ENCODE data around the gene TNP2. TPM values are rescaled to one million over a fixed set of nuclear protein-coding genes. Genes with fewer than 3 reads are reported as not detected.

Gene TNP2
- total RNA-seq, 1 donor: not detected

- no peaks in the 10 kb centered on the region for H3K9me3 ChIP-seq (ENCODE audit: low read depth, low read length)
- peaks cover 1% of the 10 kb centered on the region for H3K27me3 ChIP-seq (ENCODE audit: insufficient read depth, low read length)
- H3K4me1 ChIP-seq (ENCODE audit: insufficient read depth, low read length): peaks cover 32% of the 10 kb centered on the region
- no peak overlapping the region for H3K4me3 ChIP-seq (ENCODE audit: low read length)
These were observed 19.7 kb downstream of the TNP2 start for GRCh38 chr16:11249233-11250061.

GRCh38 chr16:11248133-11248532 lies 21.0 kb downstream of the TNP2 start:
- no peak overlapping the region for H3K4me3 ChIP-seq (ENCODE audit: low read length)
- H3K27me3 ChIP-seq (ENCODE audit: insufficient read depth, low read length): no peaks in the 10 kb centered on the region
- H3K4me1 ChIP-seq (ENCODE audit: insufficient read depth, low read length): peaks cover 19% of the 10 kb centered on the region
- H3K9me3 ChIP-seq (ENCODE audit: low read depth, low read length): no peaks in the 10 kb centered on the region

GRCh38 chr16:11245988-11246387 lies 23.1 kb downstream of the TNP2 start:
- Histone ChIP-seq H3K27me3 (ENCODE audit: insufficient read depth, low read length) (no peaks in the 10 kb centered on the region), H3K9me3 (ENCODE audit: low read depth, low read length) (no peaks in the 10 kb centered on the region), H3K4me1 (ENCODE audit: insufficient read depth, low read length) (peaks cover 3% of the 10 kb centered on the region), H3K4me3 (ENCODE audit: low read length) (no peak overlapping the region)

- no peaks in the 10 kb centered on the region for H3K9me3 ChIP-seq (ENCODE audit: low read depth, low read length)
- no peak overlapping the region for H3K4me3 ChIP-seq (ENCODE audit: low read length)
- no peaks in the 10 kb centered on the region for H3K27me3 ChIP-seq (ENCODE audit: insufficient read depth, low read length)
- peaks cover 10% of the 10 kb centered on the region for H3K4me1 ChIP-seq (ENCODE audit: insufficient read depth, low read length)
These were observed 23.8 kb downstream of the TNP2 start for GRCh38 chr16:11245222-11245737.

GRCh38 chr16:11242658-11243057 lies 26.5 kb downstream of the TNP2 start:
- Histone ChIP-seq H3K27me3 (ENCODE audit: insufficient read depth, low read length) (no peaks in the 10 kb centered on the region), H3K4me1 (ENCODE audit: insufficient read depth, low read length) (peaks cover 10% of the 10 kb centered on the region), H3K9me3 (ENCODE audit: low read depth, low read length) (no peaks in the 10 kb centered on the region), H3K4me3 (ENCODE audit: low read length) (no peak overlapping the region)

DNA sequence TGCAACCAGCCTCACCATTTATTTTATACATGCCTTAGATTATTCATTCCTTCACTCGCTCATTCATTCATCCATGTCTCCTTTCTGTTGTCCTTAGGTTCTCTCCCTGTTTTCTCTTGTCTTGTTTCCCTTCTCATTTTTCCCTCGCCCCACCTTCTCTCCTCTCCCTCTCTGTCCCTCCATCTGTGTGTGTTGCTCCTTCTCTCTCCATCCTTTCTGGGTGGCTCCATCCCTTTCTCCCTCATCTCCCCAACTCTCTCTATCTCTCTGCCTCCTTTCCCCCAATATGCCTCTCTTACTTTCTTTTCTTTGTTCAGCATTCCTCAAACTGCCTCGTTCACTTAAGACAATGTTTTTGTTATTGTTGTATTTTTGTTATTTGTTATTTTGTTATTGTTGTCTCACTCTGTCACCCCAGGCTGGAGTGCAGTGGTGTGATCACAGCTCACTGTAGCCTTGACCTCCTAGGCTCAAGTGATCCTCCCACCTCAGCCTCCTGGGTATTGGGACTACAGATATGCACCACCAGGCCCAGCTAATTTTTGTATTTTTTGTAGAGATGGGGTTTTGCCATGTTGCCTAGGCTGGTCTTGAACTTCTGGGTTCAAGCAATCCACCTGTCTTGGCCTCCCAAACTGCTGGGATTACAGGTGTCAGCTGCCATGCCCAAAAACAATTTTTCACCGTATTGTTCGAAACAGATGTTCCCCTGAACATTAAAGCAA lies 27.5 kb downstream of the TNP2 start:
- Histone ChIP-seq H3K9me3 (ENCODE audit: low read depth, low read length) (no peaks in the 10 kb centered on the region), H3K4me1 (ENCODE audit: insufficient read depth, low read length) (peaks cover 16% of the 10 kb centered on the region), H3K27me3 (ENCODE audit: insufficient read depth, low read length) (no peaks in the 10 kb centered on the region), H3K4me3 (ENCODE audit: low read length) (no peak overlapping the region)

DNA sequence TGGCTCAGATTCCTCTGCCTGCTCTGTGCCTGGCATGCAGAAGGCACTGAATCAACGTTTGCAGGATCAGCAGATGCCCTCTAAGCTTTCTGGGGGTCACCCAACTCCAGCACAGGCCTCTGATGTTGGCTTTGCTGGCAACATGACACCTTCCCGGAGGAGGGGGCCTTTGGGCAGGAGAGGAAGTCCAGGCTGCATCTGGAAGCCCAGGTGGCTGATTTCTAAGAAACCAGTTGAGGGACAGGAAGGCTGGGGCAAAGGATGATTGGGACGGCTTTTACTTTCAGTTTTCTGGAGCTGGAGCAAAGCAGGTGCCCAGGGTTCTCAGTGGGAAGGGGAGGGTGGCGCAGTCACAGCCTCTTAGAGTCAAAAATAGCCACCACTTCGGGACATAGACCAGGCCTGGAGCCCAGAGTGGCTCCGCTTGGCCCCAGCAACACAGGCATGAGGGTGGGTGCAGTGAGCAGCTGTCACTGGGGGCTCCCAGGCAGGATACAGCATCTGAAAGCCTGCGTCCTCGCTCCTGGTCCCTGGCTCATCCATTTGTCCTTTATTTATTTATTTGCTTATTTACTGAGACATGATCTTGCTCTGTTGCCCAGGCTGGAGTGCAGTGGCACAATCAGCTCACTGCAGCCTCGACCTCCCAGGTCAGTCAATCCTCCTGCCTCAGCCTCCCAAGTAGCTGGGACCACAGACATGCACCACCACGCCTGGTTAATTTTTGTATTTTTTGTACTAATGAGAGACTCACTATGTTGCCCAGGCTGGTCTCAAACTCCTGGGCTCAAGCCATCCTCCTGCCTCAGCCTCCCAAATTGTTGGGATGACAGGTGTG lies 28.3 kb downstream of the TNP2 start:
- Histone ChIP-seq H3K9me3 (ENCODE audit: low read depth, low read length) (no peaks in the 10 kb centered on the region), H3K4me1 (ENCODE audit: insufficient read depth, low read length) (peaks cover 17% of the 10 kb centered on the region), H3K27me3 (ENCODE audit: insufficient read depth, low read length) (no peaks in the 10 kb centered on the region), H3K4me3 (ENCODE audit: low read length) (no peak overlapping the region)

DNA sequence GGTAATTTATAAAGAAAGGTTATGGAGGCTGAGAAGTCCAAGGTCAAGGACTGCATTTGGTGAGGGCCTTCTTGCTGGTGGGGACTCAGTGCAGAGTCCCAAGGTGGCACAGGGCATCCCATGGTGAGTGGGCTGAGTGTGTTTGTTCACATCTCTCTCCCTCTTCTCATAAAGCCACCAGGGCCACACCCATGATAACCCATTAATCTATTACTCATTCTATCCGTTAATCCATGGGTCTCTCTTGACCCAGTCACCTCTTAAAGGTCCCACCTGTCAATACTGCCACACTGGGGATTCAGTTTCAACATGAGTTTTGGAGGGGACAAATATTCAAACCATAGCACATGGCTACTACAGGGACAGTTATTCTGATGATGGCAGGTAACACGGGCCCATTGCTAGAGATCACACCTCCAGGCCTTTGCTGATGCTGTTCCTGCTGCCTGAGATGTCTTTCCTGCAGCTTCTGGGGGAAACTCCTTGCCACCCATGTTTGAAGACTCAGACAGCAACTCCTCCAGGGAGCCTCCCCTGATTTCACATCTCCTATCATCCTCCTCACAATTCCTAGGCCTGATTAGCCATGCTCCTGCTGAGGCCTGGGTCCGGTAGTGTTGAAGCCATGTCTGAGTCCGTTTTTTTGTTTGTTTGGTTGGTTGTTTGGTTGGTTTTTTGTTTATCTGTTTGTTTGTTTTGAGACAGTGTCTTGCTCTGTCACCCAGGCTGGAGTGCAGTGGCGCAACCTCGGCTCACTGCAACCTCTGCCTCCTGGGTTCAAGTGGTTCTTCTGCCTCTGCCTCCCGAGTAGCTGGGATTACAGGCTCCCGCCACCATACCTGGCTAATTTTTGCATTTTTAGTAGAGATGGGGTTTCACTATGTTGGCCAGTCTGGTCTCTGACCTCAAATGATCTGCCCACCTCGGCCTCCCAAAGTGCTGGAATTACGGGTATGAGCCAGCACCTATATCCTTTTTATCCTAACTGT lies 29.2 kb downstream of the TNP2 start:
- H3K4me3 ChIP-seq (ENCODE audit: low read length): no peak overlapping the region
- H3K27me3 ChIP-seq (ENCODE audit: insufficient read depth, low read length): no peaks in the 10 kb centered on the region
- H3K4me1 ChIP-seq (ENCODE audit: insufficient read depth, low read length): peaks cover 26% of the 10 kb centered on the region
- no peaks in the 10 kb centered on the region for H3K9me3 ChIP-seq (ENCODE audit: low read depth, low read length)

DNA sequence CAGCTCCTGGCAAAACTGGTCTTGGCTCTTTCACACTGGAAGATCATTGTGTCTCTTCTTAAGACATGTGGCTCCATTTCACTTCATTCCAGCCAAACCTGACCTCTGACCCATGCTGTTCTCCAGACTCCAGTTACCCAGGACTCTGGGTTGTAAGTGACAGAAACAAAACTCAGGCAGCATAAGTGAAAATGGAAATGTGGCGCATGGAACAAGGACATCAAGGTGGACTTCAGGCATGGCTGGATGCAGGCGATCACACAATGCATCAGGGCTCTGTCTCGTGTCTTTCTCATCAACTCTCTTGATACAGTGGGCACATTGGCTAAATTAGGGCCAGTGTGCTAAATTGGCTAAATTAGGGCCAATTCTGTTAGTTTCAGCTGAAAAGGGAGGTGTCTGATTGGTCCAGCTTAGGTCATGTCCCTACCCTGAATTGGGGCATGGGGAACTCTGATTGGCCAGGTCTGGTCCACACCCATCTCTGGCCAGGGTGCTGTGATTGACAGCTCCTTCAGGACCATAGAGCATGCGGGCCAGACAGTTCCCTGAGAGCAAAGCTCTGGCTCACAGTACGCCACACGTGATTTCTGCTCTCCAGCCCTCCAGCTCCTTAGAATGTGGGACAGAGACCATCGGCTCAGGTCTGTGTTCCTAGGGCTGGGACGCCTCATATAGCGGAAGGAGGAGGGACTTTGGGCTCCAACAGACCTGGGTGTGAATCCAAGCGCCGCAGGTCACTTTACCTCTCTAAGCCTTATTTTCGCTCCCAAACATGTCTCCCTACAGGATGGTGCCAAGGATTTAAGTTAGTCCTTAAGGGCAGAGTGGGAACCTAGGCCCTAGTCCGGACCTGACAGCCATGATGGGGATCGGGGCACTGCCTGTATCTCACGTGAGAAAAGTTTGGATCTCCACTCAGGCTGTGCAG lies 30.6 kb downstream of the TNP2 start:
- Histone ChIP-seq H3K27me3 (ENCODE audit: insufficient read depth, low read length) (no peaks in the 10 kb centered on the region), H3K4me1 (ENCODE audit: insufficient read depth, low read length) (peaks cover 40% of the 10 kb centered on the region), H3K9me3 (ENCODE audit: low read depth, low read length) (no peaks in the 10 kb centered on the region), H3K4me3 (ENCODE audit: low read length) (no peak overlapping the region)

DNA sequence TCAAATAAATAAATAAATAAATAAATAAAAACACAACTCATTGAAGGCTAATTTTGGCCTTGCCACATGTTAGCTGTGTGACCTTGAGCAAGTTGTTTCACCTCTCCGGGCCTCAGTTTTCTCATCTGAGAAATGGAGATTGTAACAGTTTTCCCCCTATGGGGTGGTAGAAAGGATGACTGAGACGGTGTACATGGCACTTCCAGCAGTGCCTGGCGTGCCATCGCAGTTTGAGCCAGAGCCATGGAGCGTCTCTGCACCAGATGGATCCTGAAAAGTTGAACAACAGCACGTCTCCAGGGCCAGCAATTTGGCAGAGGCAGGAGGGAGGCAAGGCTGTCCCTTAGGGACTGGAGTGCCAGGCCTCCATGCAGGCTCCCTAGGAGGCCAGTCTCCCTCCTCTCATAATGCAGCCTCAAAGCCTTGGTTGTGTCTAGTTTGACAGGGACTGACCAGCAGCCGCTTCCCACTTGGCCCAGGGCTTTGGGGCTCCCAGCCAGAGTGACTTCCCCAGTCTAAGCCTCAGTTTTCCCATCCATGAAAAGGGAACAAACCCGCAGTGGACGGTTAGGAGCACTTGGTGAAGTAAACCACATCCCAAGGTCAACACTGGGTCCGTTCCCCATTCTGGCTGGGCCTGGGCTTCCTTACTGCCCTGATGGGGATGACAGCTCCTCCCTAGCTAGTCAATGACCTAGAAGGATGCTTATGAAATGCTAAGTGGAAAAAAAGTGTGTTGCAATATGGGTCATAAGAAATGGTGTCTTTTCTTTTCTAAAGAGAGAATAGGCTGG lies 32.5 kb downstream of the TNP2 start:
- H3K27me3 ChIP-seq (ENCODE audit: insufficient read depth, low read length): no peaks in the 10 kb centered on the region
- H3K4me1 ChIP-seq (ENCODE audit: insufficient read depth, low read length): peaks cover 57% of the 10 kb centered on the region
- no peak overlapping the region for H3K4me3 ChIP-seq (ENCODE audit: low read length)
- no peaks in the 10 kb centered on the region for H3K9me3 ChIP-seq (ENCODE audit: low read depth, low read length)

- no peak overlapping the region for H3K4me3 ChIP-seq (ENCODE audit: low read length)
- H3K27me3 ChIP-seq (ENCODE audit: insufficient read depth, low read length): no peaks in the 10 kb centered on the region
- H3K9me3 ChIP-seq (ENCODE audit: low read depth, low read length): no peaks in the 10 kb centered on the region
- H3K4me1 ChIP-seq (ENCODE audit: insufficient read depth, low read length): peaks cover 56% of the 10 kb centered on the region
These were observed 33.5 kb downstream of the TNP2 start for GRCh38 chr16:11235703-11235991.

GRCh38 chr16:11234884-11235702 lies 34.0 kb downstream of the TNP2 start:
- H3K4me1 ChIP-seq (ENCODE audit: insufficient read depth, low read length): peaks cover 53% of the 10 kb centered on the region
- no peaks in the 10 kb centered on the region for H3K27me3 ChIP-seq (ENCODE audit: insufficient read depth, low read length)

More at GRCh38 chr16:11234884-11235702, 34.0 kb downstream of the TNP2 start:
- H3K4me3 ChIP-seq (ENCODE audit: low read length): no peak overlapping the region
- H3K9me3 ChIP-seq (ENCODE audit: low read depth, low read length): no peaks in the 10 kb centered on the region

Measured in mononuclear cell (primary cell).